NCI-H146 treated with DMSO at 0.1 percent for 48 hours (cell line): ENCODE results near the gene AGBL4.
A peak's percentile ranks its signal among the peaks of the same experiment; 100 is the strongest.

Experiments
- DNase-seq: peaks from one replicate; lab custom pipeline; 2025; ENCODE audit not compliant: unreplicated experiment; lab: John Stamatoyannopoulos, UW

Gene AGBL4

DNA sequence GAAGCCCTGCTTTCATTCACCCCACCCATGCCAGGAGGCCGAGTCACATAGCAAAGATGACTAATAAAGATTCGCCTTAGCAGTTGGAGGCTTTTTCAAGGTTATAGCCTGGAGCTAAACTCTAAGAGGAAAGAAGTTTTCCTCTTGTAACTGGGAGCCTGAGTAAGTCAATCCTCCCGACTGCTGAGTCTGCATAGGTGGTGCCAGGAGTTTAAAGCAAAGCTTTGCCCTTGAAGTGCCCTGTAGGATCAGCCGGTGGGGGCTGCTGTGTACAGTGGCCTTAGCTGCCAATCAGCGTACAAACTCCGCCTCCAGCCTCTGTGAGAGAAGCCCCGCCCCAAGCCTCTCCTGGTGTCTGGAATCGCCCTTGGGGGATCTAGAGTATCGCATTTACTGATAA lies 1404.2 kb downstream of the AGBL4 start:
- no peak for DNase-seq

DNA sequence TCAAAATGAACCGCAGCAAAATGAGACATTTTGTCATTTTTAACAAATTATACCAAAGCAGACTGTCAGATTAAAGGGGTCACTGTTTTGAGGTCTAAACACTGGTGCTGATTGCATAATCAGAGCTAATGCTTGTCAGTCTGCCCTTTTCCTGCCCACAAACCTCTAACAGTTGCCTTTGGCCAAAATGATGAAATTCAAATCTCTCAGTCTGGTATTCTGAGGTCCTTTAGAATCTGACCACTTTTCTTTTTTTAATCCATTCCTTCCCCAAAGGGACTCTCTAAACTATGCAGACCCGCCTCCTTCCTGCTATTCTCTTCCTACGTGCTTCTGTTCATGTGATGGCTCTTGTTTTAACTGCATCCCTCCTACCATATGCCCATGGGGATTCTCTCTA lies 1406.5 kb downstream of the AGBL4 start:
- no peak for DNase-seq

- DNase-seq, result no peak
These were observed 1407.0 kb downstream of the AGBL4 start for GRCh38 chr1:48616710-48617109.

GRCh38 chr1:48611841-48612240 lies 1411.9 kb downstream of the AGBL4 start:
- DNase-seq, result no peak

DNA sequence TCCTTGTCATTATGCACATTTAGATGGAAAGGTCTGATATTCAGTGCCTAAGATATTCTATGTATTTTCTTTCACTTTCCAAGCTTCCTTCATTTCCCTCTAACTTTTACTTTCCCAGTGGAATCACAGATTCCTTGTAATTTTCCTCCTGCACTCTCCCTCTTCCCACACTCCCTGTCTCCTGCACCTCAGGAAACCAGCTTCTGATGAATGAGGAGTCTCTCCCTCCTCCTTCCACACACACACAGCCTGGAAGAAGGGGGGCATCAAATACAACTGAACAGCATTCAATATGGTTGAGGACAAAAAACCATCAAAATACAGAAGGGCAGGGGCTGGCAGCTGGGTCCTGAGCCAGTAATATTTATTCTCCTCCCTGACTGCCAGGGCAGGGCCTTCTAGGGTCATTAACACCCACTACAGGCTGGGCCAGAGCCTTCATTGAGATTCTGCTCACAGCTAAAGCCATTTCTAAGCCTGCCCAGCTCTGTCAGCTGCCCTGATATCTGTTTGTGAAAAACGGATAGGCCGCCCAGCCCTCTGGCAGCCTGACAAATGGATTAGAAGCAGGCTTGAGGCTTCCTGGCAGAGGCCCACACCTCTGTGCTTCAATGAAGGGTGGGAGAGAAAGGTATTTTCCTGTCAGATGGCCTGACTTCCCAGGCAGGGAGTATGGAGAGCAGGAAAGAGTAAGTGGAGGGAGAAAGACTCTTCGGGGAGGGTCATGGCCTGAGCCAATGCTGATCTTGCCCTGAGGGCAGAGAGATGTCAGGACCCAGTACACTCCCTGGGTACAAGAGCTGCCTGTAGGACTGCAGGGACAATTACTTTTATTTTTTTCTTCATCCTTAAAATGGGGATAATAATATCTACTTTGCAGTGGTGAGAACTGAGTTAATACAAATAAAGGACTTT lies 1412.9 kb downstream of the AGBL4 start:
- DNase-seq, result no peak

DNA sequence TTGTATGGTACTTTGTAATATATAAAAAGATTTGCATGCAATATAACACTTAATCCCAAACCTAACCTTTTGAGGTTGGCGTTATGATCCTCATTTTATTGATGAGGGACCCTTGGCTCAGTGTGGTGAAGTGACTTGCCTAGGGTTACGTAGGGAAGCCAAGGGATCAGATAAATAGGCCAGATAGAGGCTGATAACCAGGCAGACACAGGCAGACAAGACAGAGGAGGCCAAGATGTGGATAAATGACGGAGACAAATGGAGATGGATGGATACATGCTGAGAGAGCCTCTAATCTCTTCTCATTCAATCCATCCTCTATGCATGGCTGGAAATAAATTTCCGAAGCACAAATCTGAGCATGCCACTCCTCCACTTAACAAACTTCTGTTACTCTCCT lies 1414.9 kb downstream of the AGBL4 start:
- no peak for DNase-seq

- DNase-seq, result no peak
These were observed 1420.5 kb downstream of the AGBL4 start for GRCh38 chr1:48603222-48603621.

DNA sequence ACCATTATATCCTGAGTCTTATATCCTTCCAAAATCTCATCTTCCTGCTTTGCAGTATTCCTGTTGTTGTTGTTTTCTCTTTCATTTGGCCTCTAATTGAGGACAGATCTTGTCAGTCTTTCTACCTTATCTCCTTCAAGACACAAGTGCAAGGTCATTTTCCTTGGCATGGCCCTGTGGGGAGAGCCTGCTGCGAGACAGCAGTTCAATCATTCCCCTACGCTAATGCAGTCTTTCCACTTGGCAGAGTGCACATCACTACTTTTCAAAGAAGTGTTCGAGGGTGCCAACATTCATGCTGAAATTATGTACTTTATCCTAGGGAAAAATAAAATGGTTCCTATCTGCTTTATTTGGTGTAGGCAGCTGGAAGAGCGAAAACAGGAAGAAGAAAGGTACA lies 1421.4 kb downstream of the AGBL4 start:
- DNase-seq, result no peak

GRCh38 chr1:48600182-48600581 lies 1423.6 kb downstream of the AGBL4 start:
- DNase-seq, result no peak

GRCh38 chr1:48597663-48598062 lies 1426.1 kb downstream of the AGBL4 start:
- DNase-seq, result no peak

DNA sequence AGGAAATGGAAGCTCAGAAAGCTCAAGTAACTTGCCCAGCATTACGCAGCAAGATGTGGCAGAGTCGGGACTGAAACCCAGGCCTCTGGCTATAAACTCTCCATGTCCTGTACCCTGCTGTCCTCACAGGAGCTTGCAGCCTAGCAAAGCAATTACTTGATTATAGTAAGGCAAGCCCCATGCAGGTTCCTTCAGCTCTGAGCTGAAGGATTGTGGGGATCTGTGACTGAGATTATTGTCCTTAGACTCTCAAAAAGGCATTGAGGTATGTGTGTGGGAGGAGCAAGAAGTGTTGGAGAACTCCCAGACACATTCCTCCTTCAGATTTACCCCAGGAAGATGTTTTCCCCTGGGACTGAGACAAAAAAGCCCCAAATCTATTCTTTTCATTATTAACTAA lies 1427.7 kb downstream of the AGBL4 start:
- no peak for DNase-seq

DNA sequence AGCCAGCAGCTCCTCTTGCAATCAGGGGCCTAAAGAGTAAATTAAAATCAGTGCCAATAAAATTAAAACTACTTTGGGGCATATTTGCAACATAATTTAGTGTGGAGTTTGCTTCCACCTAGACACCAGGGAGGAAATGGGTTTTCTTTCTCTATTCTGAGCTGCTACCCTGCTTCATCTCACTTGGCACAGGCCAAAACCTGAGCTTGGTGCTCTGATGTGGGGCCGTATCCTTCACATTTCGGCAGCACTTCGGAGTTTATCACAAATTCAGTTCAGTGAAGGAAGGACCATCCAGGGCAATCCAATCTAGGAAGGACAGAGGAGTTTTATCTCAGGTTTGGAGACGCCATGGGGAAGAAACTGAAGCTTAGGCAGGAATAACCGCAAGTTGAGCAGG lies 1428.1 kb downstream of the AGBL4 start:
- no peak for DNase-seq

DNA sequence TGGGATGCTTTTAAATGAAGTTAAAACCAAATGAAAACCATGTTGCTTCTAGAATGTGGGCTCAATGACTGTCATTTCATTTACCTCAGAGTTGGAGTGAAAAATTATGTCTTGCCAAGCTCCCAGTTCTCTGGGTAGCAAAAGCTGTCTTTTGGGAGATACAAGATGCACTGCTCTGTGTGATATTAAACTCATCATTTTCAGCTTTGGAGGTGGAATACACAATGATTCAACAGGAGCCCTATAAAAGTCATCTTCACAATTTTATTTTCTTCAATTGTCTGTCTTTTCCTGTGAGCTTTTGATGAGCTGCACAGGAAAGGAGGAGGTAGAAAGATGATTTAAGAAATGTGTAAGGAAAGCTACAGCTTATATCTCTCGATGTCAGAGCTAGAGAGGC lies 1431.4 kb downstream of the AGBL4 start:
- no peak for DNase-seq

DNA sequence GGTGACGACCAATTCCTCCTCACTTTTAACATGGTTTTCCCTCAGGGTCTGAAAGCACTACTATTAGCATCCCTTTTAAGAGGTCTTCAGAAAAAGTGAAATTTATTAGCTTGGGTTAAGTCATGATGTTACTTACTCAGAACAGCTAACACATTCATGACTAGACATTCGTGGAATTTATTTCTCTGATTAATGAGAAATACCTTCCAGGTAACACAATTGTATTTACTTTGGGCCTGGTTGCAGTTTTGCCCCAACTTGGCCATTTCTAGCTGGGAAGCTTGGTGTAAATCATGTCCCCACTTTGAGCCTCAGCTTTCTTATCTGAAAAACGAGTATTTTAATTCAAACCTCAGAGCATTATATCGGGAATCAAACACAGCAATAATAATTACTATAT lies 1432.6 kb downstream of the AGBL4 start:
- no peak for DNase-seq

GRCh38 chr1:48588061-48588460 lies 1435.7 kb downstream of the AGBL4 start:
- no peak for DNase-seq

DNA sequence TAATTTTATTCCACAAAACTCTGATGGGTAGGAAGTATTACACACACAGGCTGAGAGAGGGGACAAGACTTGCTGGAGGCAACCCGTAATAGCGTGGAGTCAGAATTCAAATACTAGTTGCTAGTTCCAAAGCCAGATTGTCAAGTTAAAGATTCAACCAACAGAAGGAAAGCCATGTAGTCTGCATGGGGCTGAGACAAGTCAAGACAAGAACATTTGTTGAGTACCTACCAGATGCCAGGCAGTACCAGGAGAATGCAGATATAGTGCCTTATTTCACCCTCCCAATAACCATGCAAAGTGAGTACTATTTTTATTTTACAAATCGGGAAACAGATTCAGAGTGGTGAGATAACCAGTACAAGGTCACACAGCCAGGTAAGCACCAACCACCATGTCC lies 1441.3 kb downstream of the AGBL4 start:
- no peak for DNase-seq

- DNase-seq, result no peak
These were observed 1442.5 kb downstream of the AGBL4 start for GRCh38 chr1:48581270-48581669.

GRCh38 chr1:48576565-48576964 lies 1447.2 kb downstream of the AGBL4 start:
- DNase-seq, result no peak

DNA sequence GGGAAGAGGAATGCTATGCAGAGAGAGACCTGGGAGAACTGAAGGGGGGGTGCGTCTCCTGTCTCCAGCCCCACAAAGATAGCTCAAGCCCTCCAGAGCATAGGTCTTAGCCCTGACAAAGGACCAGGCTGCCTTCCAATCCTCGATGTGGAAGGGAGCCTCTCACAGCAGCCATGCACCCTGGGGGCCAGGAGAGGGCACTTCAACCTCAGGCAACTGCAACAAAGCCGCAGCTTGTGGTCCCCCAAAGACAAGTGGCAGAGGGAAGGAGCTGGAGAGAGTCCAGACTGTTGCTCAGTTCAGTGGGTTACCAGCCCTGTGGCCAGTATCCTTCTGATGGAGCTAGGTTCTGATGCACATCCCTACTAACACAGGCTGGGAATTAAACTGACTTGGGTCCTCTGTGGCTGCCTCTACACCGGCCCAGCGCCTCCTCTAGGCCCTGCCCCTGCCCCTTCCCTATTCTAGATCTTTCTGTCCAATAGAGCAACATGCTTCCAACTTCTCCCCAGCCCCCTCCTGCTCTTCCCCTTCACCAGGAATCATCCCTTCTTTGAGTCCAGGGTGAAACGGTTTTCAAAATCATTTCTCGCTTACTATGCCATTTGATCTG lies 1451.0 kb downstream of the AGBL4 start:
- peak; percentile 28 for DNase-seq

DNA sequence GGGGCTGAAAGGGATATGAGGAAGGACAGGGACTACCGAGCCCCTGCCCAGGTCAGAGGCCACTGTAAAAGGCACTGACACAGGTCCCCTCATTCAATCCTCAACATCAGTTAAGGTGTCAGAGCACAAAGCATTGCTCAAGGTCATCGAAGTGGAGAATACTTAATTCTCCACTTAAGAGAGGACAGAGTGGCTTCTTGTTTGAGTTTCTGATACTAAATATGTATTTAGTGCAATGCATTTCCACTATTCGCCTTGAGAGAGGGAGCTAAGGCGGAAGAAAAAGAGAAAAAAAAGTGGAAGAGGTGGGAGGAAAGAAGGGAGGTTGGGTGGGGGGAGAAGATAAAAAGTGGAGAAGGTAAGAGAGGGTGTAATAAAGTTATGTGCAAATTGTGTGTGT lies 1451.6 kb downstream of the AGBL4 start:
- no peak for DNase-seq

GRCh38 chr1:48571303-48571987 lies 1452.3 kb downstream of the AGBL4 start:
- no peak for DNase-seq

DNA sequence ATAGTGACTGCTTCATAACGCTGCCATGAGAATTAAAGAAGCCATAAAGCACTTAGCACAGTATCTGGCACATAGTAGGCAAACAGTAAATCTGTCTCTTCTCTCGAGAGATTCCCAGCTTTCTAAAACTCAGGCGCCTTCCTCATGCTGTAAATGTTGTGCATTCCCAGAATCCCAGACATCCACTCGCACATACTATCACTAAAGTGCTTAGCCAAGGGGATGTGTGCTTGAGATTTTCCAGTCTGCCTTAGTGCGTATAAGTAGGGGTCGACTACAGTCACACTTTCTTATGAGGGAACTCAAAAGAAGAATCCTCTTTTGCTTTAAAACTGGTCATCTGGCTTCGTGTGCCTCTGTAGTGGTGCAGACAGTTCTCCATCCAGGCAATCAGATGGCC lies 1453.2 kb downstream of the AGBL4 start:
- no peak for DNase-seq
